ENCODE measurements around the gene RBM33.

RBM33 gene

DNA sequence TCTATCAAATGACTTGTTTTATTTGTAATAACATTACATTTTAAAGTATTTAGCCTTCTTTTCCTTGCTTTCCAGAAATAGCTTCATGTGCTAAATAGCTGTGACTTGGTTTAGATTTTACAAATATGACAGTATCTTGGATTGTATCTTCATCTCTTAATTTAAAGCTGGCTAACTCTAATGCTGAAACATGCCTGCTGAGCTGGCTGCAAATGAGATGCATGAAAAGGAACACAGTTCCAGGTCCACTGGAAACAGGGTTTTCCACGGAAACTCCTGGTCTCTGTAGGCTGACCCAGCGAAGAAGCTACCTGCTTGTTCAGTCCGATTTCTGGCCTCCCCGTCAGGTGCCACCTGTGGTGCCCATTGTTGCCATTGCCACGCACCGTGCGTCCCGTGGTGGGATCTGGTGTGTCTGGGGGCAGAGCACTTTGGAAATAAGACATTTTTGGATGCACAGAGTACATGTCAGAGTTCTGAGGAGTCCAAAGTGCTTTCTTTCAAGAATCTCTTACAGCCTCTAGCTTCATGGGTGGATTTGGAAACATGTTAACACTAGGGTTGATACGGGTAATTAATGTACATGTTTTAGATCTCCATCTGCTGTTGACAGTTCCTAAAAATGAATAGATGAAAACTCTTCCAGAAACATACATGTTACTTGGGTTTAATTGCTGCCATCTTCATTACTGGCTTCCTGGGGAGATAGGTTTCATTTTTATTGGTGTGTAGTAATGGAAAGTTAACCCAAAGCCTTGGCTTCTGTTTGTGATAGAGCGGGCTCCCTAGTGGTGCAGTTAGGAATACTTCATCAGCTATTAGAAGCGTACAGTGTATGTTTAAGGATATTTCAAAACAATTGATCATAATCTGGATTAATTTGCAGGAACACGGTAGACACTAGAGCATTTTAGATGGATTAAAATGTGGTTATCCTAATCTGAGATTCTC is 122.8 kb downstream of the RBM33 start:
- DNase-seq (ENCODE audit: low read depth in 2 of 2), result no peak

DNA sequence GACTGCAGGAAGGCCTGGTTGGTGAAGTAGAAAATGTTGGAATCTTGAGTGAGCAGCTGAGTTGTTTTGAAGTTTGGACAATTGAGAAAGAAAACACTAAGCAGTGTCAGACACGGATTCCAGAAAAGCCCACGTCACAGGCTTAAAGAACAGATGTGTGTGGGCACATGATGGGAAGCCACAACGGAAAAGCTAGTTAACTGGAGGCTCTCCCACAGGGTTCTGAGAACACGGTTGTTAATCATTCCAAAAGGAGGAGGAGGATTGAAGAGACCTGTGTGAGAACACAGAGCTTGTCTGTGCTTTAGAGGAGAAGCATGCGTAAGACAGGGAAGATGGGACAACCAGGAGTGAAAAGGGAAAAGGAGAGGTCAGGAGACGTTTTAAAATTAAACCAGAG is 125.2 kb downstream of the RBM33 start:
- no peak for DNase-seq (ENCODE audit: low read depth in 2 of 2)

DNA sequence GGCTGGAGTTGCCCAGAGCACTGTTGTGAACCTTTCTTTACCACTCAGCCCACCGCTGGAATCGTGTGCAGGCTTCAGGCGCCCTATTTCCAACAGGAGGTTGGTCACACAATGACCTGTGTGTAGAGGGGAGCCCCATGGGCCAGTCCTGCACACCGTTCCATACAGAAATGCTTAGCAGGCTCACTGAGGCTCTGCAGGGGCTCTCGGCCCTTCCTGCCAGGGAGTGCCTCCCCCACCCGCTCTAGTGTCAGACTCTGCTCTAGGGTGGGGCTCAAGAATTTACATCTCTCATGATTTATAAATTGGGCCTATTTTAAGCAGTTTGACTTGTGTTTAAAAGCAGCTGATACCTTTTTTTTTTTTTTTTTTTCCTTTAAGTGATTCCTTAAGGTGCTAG is 125.8 kb downstream of the RBM33 start:
- no peak for DNase-seq (ENCODE audit: low read depth in 2 of 2)

DNA sequence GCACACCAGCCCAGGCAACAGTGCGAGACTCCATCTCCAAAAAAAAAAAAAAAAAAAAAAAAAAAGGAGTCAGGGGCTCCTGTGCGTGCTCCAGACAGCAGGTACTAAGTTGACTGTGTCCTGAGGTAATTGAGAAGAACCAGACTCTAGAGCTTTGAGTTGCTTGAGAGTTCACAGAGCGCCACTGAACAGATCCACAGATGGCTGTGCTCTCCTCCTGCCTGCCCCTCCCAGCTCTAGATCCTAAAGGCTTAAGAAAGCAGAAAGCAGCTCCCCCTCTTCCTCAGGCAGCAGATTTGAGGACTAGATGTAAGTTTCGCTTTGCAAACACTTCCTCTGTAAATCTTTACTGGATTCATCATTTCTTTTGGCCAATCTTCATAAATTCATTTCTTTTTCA is 129.1 kb downstream of the RBM33 start:
- DNase-seq (ENCODE audit: low read depth in 2 of 2), result no peak

DNA sequence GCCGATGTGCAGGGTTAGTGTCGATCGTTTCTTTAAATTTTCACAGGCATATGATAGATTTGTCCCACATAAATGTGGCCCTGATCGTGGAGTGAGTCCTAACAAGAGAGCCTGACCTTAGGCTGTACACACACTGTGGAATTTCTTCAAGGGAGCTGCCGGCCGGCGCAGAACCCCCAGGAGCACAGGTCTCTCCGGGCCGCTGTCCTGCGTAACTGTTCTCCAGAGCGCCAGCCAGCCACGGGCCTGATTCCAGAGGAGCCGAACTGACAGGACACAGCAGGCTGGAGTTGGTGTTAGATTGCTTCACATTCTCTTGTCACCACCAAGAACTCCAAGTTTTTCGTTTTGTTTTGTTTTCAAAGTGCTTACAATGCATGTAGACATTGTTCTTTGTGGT is 130.5 kb downstream of the RBM33 start:
- DNase-seq (ENCODE audit: low read depth in 2 of 2), result no peak

DNA sequence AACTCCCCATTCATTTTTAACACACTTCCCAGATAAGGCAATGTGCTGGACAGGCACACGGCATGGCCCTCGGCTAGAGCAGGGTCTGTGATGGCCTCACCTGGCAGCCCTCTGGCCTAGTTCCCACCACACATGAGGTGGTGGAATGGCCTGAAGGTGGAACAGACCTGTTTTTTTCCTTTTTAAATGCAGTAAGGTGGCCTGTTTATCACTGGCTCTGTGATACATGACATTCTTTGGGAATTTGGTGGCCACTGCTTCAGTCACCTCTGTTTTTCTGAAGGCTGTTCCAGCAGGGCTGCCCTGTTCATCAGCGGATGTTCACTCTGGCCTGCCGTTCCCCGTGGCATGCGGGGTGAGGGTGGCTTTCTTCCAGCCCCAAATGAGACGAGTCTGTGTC is 131.2 kb downstream of the RBM33 start:
- DNase-seq (ENCODE audit: low read depth in 2 of 2), result no peak

DNA sequence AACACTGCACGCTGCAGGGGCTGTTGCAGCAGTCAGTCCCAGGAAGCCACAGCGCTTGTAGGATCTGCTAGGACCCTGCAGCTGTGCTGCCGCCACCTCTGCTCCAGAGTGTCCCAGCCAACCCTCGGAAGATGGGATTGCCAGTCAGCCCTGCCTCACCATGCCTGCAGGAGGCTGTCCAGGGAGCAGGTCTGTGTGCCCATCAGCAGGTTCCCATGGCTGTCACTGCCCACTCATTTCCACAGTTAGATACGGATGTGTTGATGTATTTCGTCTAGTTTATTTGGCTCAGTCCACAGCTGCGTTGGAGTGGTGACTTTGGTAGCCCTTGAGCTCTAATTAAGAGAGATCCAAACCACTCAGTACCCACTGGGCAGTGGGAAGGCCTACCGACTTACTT is 132.1 kb downstream of the RBM33 start:
- no peak for DNase-seq (ENCODE audit: low read depth in 2 of 2)

DNA sequence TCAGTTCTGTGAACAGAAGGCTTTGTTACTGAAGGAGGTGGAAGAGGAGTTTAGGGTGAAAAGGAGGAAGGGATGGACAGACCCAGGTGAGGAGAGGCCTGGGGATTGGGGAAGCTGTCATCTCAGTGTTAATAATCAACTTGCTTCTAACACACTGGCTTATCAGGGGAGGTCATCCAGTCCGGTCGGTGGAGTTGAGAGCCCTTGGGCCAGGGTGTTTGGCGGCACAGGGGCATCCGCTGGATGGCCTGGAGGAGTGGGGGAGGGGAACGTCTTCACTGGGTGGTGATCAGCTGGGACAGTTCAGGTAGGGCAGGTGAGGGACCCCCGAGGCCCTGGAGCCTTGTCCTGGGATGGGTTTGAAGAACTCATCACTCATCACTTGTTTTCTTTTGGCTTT is 133.9 kb downstream of the RBM33 start:
- DNase-seq (ENCODE audit: low read depth in 2 of 2), result no peak

DNA sequence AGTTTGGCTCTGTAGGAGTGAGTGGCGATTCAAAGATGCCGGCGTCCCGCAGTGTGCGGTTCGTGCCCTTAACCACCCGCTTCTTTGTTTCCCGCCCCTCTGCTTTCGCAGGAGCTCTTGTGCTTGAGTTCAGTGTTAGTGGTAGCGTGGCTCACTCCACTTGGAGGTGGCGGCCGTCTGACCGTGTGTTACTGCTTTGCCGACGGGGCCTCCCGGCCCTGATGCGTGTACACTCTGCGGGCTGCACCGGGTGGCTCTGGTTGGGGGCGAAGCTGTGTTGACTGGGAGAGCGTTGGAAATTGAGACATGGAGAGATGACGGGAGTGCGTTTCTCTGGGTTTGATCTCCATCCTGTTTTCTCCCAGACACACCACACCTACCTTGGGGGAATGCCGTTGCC is 136.4 kb downstream of the RBM33 start:
- no peak for DNase-seq (ENCODE audit: low read depth in 2 of 2)

DNA sequence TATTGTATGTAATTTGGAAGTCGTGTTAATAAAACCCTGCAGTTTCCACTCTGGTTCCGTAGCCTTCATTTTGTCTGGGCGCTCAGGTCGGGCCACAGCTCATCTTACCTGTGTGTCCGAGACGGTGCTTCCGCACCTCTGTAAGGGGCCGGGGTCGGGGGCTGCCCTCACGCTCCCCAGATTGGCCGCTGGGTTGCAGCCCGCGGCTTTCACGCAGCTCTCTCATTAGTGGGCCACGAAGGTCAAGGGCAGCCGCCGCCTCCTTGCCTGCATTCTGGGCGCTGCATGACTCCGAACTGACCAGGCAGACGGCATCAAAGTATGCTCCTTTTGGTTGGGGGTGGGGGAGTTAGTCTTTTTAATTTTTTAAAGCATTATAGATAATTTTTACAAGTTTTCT is 137.0 kb downstream of the RBM33 start:
- DNase-seq (ENCODE audit: low read depth in 2 of 2), result no peak

DNA sequence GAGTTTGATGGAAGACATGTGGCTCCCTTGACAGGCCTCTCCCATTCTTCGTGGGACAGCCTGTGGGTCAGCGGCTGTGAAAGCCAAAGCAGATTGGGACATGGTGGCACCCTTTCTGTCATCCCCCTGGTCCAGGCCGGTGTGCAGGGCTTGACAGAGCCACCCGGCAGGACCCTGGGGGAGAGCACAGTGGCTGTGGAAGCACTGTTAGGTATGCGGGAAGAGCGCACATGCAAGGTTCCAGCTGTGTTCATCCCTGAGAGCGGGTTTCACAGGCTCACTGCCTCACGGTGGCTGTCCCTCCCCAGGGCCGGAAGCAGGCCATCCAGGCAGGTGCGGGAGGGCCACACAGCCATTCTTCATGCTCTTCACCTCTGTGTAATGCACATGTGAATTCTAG is 138.0 kb downstream of the RBM33 start:
- no peak for DNase-seq (ENCODE audit: low read depth in 2 of 2)

DNA sequence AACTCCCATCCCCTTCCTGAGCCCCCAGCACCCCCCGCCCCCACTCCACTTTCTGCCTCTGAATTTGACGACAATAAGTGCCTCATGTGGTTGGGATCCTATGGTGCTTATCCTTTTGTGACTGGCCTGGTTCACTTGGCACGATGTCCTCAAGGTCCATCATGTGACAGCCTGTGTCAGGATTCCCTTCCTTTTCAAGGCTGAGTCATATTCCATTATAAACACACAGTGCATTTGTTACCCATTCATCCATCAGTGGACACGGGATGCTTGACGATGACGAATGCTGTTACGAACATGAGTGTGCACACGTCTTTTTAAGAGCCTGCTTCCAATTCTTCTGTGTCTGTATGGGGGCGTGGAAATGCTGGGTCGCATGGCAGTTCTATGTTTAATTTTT is 141.1 kb downstream of the RBM33 start:
- DNase-seq (ENCODE audit: low read depth in 2 of 2), result no peak

DNA sequence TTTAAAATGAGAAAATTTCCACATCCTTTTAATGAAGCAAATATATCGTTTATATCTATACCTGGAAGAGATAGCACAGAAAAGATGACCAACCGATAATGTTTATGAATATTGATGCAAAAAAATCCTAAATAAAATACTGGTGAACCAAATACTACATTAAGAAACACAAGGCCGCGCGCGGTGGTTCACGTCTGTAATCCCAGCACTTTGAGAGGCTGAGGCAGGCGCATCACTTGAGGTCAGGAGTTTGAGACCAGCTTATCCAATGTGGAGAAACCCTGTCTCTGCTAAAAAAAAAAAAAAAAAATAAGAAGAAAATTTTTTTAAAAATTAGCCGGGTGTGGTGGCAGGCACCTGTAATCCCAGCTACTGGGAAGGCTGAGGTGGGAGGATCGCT is 142.0 kb downstream of the RBM33 start:
- DNase-seq (ENCODE audit: low read depth in 2 of 2), result no peak

DNA sequence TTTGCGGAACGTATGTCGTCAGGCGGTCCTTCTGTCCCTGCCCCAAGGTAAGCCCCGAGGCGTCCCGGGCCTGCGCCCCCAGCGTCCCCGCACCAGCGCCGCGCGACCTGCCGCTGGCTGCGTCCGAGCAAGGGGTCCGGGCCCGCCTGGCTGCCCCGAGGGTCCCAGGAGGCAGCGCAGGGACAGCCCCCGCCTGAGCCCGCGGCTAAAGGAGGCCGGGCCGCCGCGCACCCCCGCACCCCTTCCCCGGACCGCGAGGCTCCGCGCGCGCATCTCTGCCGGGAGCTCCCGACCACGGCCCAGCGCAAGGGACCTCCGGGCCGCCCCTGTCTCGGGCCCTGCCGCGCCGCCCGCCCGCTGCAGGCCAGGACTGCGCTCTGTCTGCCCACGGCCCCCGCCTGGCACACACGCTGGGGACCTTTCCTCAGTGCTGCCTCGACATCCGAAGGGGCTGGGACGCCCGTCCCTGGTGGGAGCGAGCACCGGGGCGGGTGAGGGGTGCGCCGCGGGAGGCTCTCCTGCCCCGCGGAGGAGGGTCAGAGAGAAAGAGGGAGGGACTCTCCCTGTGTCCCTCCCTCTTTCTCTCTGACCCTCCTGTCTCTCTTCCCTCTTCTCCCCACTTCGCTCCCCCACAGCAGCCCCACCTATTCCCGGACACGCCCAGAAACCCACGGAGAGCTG is 142.8 kb downstream of the RBM33 start:
- no peak for DNase-seq (ENCODE audit: low read depth in 2 of 2)

DNA sequence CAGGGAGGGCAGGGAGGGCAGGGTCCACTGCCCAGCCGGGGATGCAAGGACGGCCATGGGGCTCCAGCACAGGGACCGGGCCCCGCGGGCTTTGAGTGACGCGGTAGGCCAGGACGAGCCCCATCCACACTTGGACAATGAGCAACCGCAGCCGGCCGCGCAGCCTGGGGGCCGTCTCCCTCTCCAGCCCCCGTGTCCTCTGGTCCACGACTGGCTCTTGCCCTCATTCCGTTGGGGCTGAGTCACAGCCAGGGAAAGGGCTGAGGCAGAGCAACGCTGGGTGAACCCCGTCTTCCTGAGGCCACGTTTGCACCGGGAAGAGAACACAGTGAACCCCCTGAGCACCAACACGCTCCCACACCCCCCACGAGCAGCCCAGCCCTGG is 144.1 kb downstream of the RBM33 start:
- no peak for DNase-seq (ENCODE audit: low read depth in 2 of 2)

DNA sequence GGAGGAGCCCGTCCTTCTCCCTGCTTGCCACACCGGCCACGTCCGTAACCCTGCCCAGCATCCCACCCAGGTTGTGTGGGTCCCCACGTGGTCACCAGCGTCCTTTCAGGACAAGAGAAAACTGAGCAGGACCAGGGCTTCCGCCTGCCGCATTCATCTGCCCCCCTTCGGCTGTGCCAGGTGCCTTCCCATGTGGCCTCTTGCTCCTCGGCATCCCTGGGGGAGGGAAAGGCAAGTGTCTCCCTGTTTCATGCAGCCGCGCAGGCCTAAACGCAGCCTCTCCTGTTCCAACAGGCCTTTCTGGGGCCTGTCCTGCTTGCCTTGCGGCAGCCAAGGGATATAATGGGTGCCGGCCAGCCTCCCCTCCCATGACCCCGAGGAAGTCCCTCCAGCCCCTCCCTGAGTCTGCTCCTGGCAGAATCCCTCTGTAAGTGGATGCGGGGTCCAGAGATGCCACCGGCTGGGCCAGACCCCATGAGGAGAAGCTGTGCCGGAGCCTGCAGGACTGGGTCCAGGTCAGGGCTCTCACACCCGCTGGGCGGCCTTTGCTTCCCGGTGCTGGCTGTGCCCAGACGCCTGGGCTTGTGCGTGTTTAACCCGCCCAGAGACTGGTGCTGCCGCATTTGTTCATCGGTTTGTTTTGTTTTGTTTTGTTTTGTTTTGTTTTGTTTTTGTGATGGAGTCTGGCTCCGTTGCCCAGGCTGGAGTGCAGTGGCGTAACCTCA is 144.7 kb downstream of the RBM33 start:
- no peak for DNase-seq (ENCODE audit: low read depth in 2 of 2)

DNA sequence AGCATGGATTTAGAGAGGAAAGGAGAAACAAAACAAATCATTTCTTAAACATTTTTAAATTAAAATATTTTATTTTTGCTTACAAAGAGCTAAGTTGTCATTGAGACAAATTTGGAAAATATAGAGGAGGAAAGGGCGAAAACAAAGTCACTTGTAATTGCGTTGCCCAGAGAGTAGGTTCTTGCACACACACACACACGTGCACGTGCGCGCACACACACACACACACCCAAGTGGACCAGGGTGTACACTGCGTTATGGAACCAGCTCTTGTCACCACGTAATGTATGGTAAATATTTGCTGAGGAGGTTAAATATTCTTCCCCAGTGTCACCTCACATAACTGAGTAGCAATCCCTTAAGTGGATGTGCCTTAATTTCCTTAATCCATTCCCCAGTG is 146.2 kb downstream of the RBM33 start:
- no peak for DNase-seq (ENCODE audit: low read depth in 2 of 2)

DNA sequence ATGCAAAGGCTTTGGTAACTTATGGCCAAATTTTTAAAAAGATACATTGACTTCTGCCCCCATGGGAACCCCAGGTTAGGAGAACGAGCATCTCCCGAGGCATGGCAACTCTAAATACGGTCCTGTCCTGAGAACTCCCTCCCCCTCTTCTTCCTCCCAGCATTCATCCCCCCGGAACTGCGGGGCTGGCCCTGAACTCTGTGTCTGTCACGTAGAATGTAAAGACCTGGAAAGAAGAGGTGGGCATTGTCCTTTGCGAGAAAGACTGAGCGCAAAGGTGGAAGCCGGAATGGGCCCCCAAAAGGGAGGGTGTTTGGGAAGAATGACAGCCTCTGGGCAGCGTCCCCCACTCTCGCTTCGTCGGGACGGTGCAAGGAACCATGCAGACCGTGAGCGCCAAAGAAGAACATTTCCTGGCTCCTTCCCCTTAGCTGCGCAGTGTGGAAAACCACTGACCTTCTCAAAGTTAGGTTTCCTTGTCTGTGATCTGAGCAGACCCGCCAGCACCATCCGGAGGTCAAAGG is 146.8 kb downstream of the RBM33 start:
- no peak for DNase-seq (ENCODE audit: low read depth in 2 of 2)

DNA sequence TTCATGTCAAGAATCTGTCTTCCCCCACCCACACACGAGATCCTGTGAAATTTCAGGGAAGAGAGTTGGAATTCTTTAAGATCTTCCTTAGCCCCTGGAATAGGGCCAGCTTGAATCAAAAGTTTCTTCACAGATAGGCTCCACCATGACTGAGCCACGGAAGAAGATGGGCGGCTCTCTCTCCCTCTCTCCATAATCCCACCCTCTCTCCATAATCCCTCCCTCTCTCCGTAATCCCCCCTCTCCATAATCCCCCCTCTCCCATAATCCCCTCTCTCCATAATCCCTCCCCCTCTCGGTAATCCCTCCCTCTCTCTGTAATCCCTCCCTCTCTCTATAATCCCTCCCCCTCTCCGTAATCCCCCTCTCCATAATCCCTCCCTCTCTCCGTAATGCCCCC is 147.4 kb downstream of the RBM33 start:
- DNase-seq (ENCODE audit: low read depth in 2 of 2), result no peak

DNA sequence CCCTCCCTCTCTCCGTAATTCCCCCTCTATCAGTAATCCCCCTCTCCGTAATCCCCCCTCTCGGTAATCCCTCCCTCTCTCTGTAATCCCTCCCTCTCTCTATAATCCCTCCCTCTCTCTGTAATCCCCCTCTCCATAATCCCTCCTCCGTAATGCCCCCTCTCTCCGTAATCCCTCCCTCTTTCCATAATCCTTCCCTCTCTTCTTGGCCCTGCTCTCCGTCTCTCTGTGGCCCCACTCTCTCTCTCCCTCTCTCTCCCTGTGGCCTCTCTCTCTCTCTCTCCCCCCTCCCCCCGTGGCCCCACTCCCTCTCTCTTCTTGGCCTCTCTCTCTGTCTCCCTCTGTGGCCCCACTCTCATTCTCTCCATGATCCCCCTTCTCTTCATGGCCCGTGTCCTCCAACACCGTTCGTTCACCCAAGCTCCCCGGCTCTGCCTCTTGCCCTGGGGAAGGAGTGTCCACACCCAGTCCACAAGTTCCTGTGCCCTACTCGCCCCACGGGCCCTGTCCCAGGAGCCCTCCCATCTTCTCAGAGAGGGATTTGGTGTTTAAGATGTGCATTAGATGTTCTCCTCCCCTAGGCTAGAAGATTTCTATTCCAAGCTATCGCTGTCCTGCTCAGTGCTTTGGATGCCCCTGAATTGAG is 148.0 kb downstream of the RBM33 start:
- no peak for DNase-seq (ENCODE audit: low read depth in 2 of 2)

DNA sequence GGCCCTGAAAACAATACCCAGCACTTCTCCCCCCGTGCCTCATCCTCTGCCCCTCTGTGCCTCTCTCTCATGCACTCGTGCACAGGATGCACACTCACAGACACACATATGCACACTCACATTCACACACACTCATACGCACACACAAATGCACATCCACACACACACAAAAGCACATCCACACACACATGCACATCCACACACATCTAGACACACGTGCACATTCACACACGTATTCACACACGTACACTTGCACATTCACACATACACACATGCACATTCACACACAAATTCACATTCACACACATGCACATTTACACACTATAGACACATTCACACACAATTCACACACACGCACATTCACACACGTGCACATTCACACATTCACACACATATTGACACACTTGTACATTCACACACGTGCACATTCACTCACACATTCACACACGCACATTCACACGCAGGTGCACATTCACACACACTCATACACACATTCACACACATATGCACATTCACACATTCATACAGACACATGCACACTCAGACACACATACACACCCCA is 148.6 kb downstream of the RBM33 start:
- no peak for DNase-seq (ENCODE audit: low read depth in 2 of 2)

DNA sequence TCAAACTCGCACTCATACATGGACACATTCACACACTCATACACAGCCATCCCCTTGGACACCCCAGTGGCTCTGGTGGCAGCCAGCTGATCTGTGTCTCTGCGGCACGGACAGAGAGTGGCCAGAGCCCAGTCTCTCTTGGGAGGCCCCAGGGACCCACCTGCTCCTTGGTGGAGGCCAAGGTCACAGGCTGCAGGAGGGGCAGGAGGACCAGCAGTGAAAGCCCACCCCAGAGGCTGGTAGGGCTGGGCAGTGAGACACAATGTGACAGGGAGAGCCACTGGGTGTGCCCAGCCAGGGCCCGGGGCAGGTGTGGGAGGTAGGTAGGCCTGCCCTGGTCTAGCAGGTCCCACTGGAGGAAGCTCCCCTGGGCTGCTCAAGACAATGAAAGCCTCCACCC is 149.3 kb downstream of the RBM33 start:
- no peak for DNase-seq (ENCODE audit: low read depth in 2 of 2)

Data from stimulated activated CD4-positive, alpha-beta T cell treated with anti-CD3 and anti-CD28 coated beads, Interleukin-4, amount 100 ng/mL, for 48 hours (primary cell).